HCT116 (cell line): ENCODE results near the gene POU3F1. TPM values are rescaled to one million over a fixed set of nuclear protein-coding genes. Genes with fewer than 3 reads are reported as not detected.

Source experiments
- ATAC-seq: fragments of 200-7000 bp; cut with Tn5 transposase; 2 replicates; pipeline ENCODE4 v1.9.1; 2020; ENCODE audit warnings: mild to moderate bottlenecking, moderate library complexity
- BruUV-seq: library from RNA; stranded (reverse); fragments of 400-500 nt; replicated peaks from 2 replicates; lab custom pipeline; 2021; lab: Mats Ljungman, UMichigan
- CTCF ChIA-PET: fragments of 300-600 bp; sonication (Branson Sonifier 250); formaldehyde crosslinking; loops from one replicate; lab custom pipeline; 2021; ENCODE audit warnings: antibody characterized with exemption; lab: Charles Lee
- POLR2A ChIA-PET: fragments of 300-600, 350-600 bp; sonication (Branson Sonifier 250); formaldehyde crosslinking; loops from one replicate; lab custom pipeline; 2021; ENCODE audit warnings: antibody characterized with exemption; lab: Charles Lee
- RAD21 ChIA-PET, 2 experiments: fragments of 300-600 bp; sonication (Branson Sonifier 250); formaldehyde crosslinking; loops; one replicate each; lab custom pipeline; 2023; ENCODE audit warnings: low total read pairs in 2 of 2; ENCODE audit not compliant: uncharacterized antibody in 2 of 2, unreplicated experiment in 2 of 2, low non-redundant PET in 1 of 2; lab: Charles Lee
- DNase-seq: peaks from one replicate; pipeline ENCODE4 v3.0.0-alpha.2; 2010; ENCODE audit warnings: low read depth, low spot score
- H2AFZ ChIP-seq: fragments of 200-600 bp; shearing (Covaris generic), sonication (generic); 2 replicates; pipeline ENCODE4 v1.6.1; 2017; ENCODE audit warnings: low read depth, mixed run types, mixed read lengths, antibody characterized with exemption, low read length; ENCODE audit not compliant: poor library complexity, severe bottlenecking
- H3K27ac ChIP-seq: 2 replicates; pipeline ENCODE4 v1.5.1; 2012; ENCODE audit warnings: low read depth, low read length
- H3K27me3 ChIP-seq: fragments of 200-600 bp; sonication (generic); 2 replicates; pipeline ENCODE4 v1.6.1; 2016; ENCODE audit warnings: mixed run types, low read length, mixed read lengths; ENCODE audit not compliant: insufficient read depth
- H3K36me3 ChIP-seq, 2 experiments: fragments of 200-500 bp in 1 of 2; fragments of 200-600 bp in 1 of 2; sonication (Bioruptor generic) in 1 of 2; sonication (generic) in 1 of 2; 2 replicates each; pipeline versions ENCODE4 v1.5.1 to v1.6.1; 2014 to 2016; ENCODE audit warnings: low read length in 2 of 2, inconsistent platforms in 1 of 2, mixed read lengths in 1 of 2, mixed run types in 1 of 2; ENCODE audit not compliant: insufficient read depth in 2 of 2, control insufficient read depth in 1 of 2
- H3K4me1 ChIP-seq, 2 experiments: fragments of 200-600 bp in 1 of 2; sonication (generic) in 1 of 2; 2 replicates each; pipeline versions ENCODE4 v1.5.1 to v1.6.1; 2012 to 2017; ENCODE audit warnings: low read length in 2 of 2, inconsistent platforms in 1 of 2, mild to moderate bottlenecking in 1 of 2, mixed read lengths in 1 of 2, mixed run types in 1 of 2, moderate library complexity in 1 of 2; ENCODE audit not compliant: insufficient read depth in 2 of 2, control insufficient read depth in 1 of 2
- H3K4me2 ChIP-seq: fragments of 200-600 bp; sonication (generic); 2 replicates; pipeline ENCODE4 v1.6.1; 2017; ENCODE audit warnings: mixed run types, low read length, mixed read lengths
- H3K4me3 ChIP-seq, 2 experiments: fragments of 200-600 bp in 1 of 2; sonication (generic) in 1 of 2; replicated peaks in 1 of 2; 2 replicates each; pipeline ENCODE4 v1.5.1; 2011 to 2016; ENCODE audit warnings: low read length in 2 of 2, control low read depth in 1 of 2, low read depth in 1 of 2, mild to moderate bottlenecking in 1 of 2, mixed read lengths in 1 of 2, mixed run types in 1 of 2
- H3K79me2 ChIP-seq: fragments of 200-600 bp; sonication (generic); 2 replicates; pipeline ENCODE4 v1.6.1; 2017; ENCODE audit warnings: mild to moderate bottlenecking, mixed run types, low read length, moderate library complexity, mixed read lengths; ENCODE audit not compliant: insufficient read depth
- H3K9ac ChIP-seq: fragments of 200-600 bp; sonication (generic); 2 replicates; pipeline ENCODE4 v1.6.1; 2016; ENCODE audit warnings: low read length, mixed read lengths
- H3K9me2 ChIP-seq: fragments of 200-600 bp; sonication (generic), shearing (Covaris generic); 2 replicates; pipeline ENCODE4 v1.6.1; 2017; ENCODE audit warnings: mixed run types, mild to moderate bottlenecking, moderate library complexity; ENCODE audit not compliant: insufficient read depth
- H3K9me3 ChIP-seq, 2 experiments: fragments of 200-500 bp in 1 of 2; fragments of 200-600 bp in 1 of 2; sonication (Bioruptor generic) in 1 of 2; sonication (generic) in 1 of 2; 2 replicates each; pipeline ENCODE4 v1.6.1; 2014 to 2017; ENCODE audit warnings: low read length in 2 of 2, mixed read lengths in 2 of 2, inconsistent platforms in 1 of 2, low read depth in 1 of 2, mild to moderate bottlenecking in 1 of 2, mixed run types in 1 of 2, moderate library complexity in 1 of 2; ENCODE audit not compliant: control insufficient read depth in 1 of 2, insufficient read depth in 1 of 2
- H4K20me1 ChIP-seq: fragments of 200-600 bp; sonication (generic), shearing (Covaris generic); 2 replicates; pipeline ENCODE4 v1.6.1; 2017; ENCODE audit warnings: mixed run types, mild to moderate bottlenecking, moderate library complexity; ENCODE audit not compliant: insufficient read depth
- CTCF ChIP-seq, 3 experiments: fragments of 200-600 bp in 1 of 3; sonication (generic) in 1 of 3; IDR thresholded peaks in 2 of 3; conservative IDR thresholded peaks in 1 of 3; 2 replicates each; pipeline ENCODE4 v1.5.1; 2012 to 2017; ENCODE audit warnings: low read depth in 2 of 3, low read length in 2 of 3, antibody characterized with exemption in 1 of 3, borderline replicate concordance in 1 of 3, control low read depth in 1 of 3, mild to moderate bottlenecking in 1 of 3, mixed read lengths in 1 of 3, mixed run types in 1 of 3, moderate library complexity in 1 of 3; ENCODE audit not compliant: insufficient read depth in 1 of 3
- EGR1 ChIP-seq: IDR thresholded peaks from 2 replicates; pipeline ENCODE4 v1.6.1; 2012; ENCODE audit warnings: low read depth
- ELF1 ChIP-seq: IDR thresholded peaks from 2 replicates; pipeline ENCODE4 v1.6.1; 2012; ENCODE audit warnings: low read depth, borderline replicate concordance
- EZH2 ChIP-seq: fragments of 200-600 bp; sonication (generic); IDR thresholded peaks from 2 replicates; pipeline ENCODE4 v1.6.1; 2017; ENCODE audit warnings: antibody characterized with exemption, mixed run types
- FOSL1 ChIP-seq: IDR thresholded peaks from 2 replicates; pipeline ENCODE4 v1.6.1; 2012; ENCODE audit warnings: low read depth
- JUND ChIP-seq: IDR thresholded peaks from 2 replicates; pipeline ENCODE4 v1.6.1; 2012
- POLR2A ChIP-seq: IDR thresholded peaks from 2 replicates; pipeline ENCODE4 v1.7.0; 2011; ENCODE audit warnings: borderline replicate concordance; ENCODE audit not compliant: insufficient read depth, insufficient read length; ENCODE audit errors: extremely low read depth
- POLR2AphosphoS5 ChIP-seq: IDR thresholded peaks from 2 replicates; pipeline ENCODE4 v1.6.1; 2011; ENCODE audit warnings: mild to moderate bottlenecking, low read depth, low read length, moderate library complexity
- SP1 ChIP-seq: IDR thresholded peaks from 2 replicates; pipeline ENCODE4 v1.6.1; 2012; ENCODE audit warnings: low read depth
- SRF ChIP-seq: IDR thresholded peaks from 2 replicates; pipeline ENCODE4 v1.6.1; 2012; ENCODE audit warnings: low read depth
- TCF7L2 ChIP-seq: IDR thresholded peaks from 2 replicates; pipeline ENCODE4 v1.7.0; 2011; ENCODE audit warnings: borderline replicate concordance, inconsistent platforms; ENCODE audit not compliant: insufficient read depth, insufficient read length; ENCODE audit errors: extremely low read depth
- YY1 ChIP-seq: IDR thresholded peaks from 2 replicates; pipeline ENCODE4 v1.6.1; 2011; ENCODE audit warnings: low read length, low read depth, moderate library complexity, mild to moderate bottlenecking; ENCODE audit not compliant: insufficient replicate concordance; ENCODE audit errors: extremely low read depth
- ZBTB33 ChIP-seq: IDR thresholded peaks from 2 replicates; pipeline ENCODE4 v1.6.1; 2011; ENCODE audit warnings: mild to moderate bottlenecking, low read length, moderate library complexity; ENCODE audit not compliant: insufficient replicate concordance; ENCODE audit errors: extremely low read depth
- ZFX ChIP-seq: fragments of 450-650 bp; IDR thresholded peaks from 2 replicates; pipeline ENCODE4 v1.6.1; 2017
- intact Hi-C: fragments of 100-400 bp; cut with micrococcal nuclease; formaldehyde crosslinking; loops from 2 replicates; pipeline ENCODE4 v1.10.0; 2022
- total RNA-seq: library from RNA; stranded (reverse); gene quantifications from one replicate; pipeline ENCODE4 v1.2.1, GENCODE V29; 2021; ENCODE audit not compliant: unreplicated experiment

The POU3F1 gene
- total RNA-seq, 1 experiment from 2014 or later: not detected

DNA sequence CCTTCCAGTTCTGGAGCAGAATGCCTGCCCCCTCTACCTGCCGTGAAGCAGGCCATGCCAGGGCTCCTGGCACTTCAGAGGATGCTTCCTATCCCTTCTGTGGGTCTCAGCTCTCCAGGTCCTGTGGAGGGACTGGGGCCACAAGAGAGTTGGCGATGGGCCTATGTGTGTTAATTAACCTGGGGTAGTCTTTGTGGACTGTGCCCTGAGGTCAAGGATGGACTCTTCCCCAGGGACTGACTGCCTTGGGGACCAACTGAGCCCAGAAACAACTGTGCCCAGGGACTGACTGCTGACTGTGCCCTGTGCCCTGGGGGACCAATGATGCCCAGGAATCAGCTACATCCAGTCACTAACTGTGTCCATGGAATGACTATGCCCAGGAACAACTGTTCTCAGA lies 37.5 kb upstream of the POU3F1 start:
- no peaks in the 10 kb centered on the region for H3K9me3 ChIP-seq
- no peak overlapping the region for H3K9ac ChIP-seq
- H3K79me2 ChIP-seq: no peaks in the 10 kb centered on the region
- H3K4me3 ChIP-seq: no peak overlapping the region
- H4K20me1 ChIP-seq: no peaks in the 10 kb centered on the region
- no peak for DNase-seq
- POLR2A ChIA-PET: no interaction called here
- H3K4me2 ChIP-seq: no peak overlapping the region
- CTCF ChIA-PET: no interaction called here
- no peak for TF ChIP-seq YY1
- TF ChIP-seq CTCF (IDR thresholded peaks at IDR 0.05 in 2 of 3, conservative IDR thresholded peaks at IDR 0.05 in 1 of 3; ENCODE audit: borderline replicate concordance in 1 of 3, insufficient read depth in 1 of 3, low read depth in 2 of 3, low read length in 2 of 3): no peak
- no peak for TF ChIP-seq ELF1
- TF ChIP-seq FOSL1: no peak
- TF ChIP-seq, all 23 proteins: peak for 0
- H3K9me2 ChIP-seq: no peaks in the 10 kb centered on the region
- RAD21 ChIA-PET: no interaction called here
- BruUV-seq: no TSS peak
- no peaks in the 10 kb centered on the region for H3K36me3 ChIP-seq
- H2AFZ ChIP-seq: no peak overlapping the region
- no peak for ATAC-seq
- H3K27me3 ChIP-seq: no peaks in the 10 kb centered on the region
- no peak overlapping the region for H3K27ac ChIP-seq
- intact Hi-C loops: no loop called here
- no peaks in the 10 kb centered on the region for H3K4me1 ChIP-seq

- Histone ChIP-seq H3K9me2 (no peaks in the 10 kb centered on the region), H3K4me1 (no peaks in the 10 kb centered on the region), H3K4me2 (no peak overlapping the region), H3K9ac (no peak overlapping the region), H2AFZ (no peak overlapping the region), H3K79me2 (no peaks in the 10 kb centered on the region), H3K9me3 (no peaks in the 10 kb centered on the region), H3K36me3 (no peaks in the 10 kb centered on the region), H3K4me3 (no peak overlapping the region), H3K27me3 (no peaks in the 10 kb centered on the region), H4K20me1 (no peaks in the 10 kb centered on the region), H3K27ac (no peak overlapping the region)
- TF ChIP-seq SP1 (no peak), YY1 (no peak), SRF (no peak), FOSL1 (no peak), POLR2AphosphoS5 (no peak), ZBTB33 (no peak), POLR2A (no peak), CTCF (IDR thresholded peaks at IDR 0.05 in 2 of 3, conservative IDR thresholded peaks at IDR 0.05 in 1 of 3; ENCODE audit: borderline replicate concordance in 1 of 3, insufficient read depth in 1 of 3, low read depth in 2 of 3, low read length in 2 of 3) (no peak), EGR1 (no peak), ZFX (no peak), TCF7L2 (no peak), EZH2 (no peak), ELF1 (no peak), JUND (no peak)
- RAD21 ChIA-PET: no interaction called here
- no peak for ATAC-seq
- CTCF ChIA-PET: no interaction called here
- DNase-seq: no peak
- intact Hi-C loops: no loop called here
- POLR2A ChIA-PET: no interaction called here
- no TSS peak for BruUV-seq
Observed at GRCh38 chr1:38083541-38083940, 36.9 kb upstream of the POU3F1 start.
